HG03280 (cell line): Measurements from ENCODE around the gene SEPTIN12.

Source experiments
- ATAC-seq: cut with Tn5 transposase; IDR thresholded peaks from one replicate; pipeline ENCODE4 v1.9.1; 2021; ENCODE audit warnings: mild to moderate bottlenecking, moderate library complexity; ENCODE audit not compliant: unreplicated experiment

SEPTIN12 gene

GRCh38 chr16:4787627-4788482, at the start of gene SEPTIN12:
SEPTIN12 (minus strand) TSS chr16:4788345; CDS start chr16:4787645, 700 bp downstream.
- no peak for ATAC-seq

DNA sequence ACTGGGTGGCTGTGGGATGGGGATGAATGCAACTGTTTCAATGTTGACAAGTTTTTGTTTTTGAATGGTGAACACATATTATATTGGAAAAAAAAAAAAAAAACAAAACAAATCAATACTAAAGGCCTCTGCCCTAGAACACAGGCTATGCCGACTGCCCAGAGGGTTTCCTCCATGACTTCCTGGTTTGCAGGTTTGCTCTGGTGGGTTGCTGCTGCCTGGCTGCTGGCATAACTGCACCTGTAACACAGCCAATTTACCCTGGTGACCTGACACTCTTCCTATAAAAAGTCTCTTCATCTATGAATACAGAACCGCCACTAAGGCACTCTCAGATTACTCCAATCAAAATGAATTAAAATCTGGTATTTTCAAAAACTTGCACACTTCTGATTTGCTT, 48.6 kb upstream of the SEPTIN12 start:
- ATAC-seq: no peak

GRCh38 chr16:4833584-4833983, 45.4 kb upstream of the SEPTIN12 start:
- no peak for ATAC-seq

- no peak for ATAC-seq
Measured at GRCh38 chr16:4832698-4833343, 44.7 kb upstream of the SEPTIN12 start.

DNA sequence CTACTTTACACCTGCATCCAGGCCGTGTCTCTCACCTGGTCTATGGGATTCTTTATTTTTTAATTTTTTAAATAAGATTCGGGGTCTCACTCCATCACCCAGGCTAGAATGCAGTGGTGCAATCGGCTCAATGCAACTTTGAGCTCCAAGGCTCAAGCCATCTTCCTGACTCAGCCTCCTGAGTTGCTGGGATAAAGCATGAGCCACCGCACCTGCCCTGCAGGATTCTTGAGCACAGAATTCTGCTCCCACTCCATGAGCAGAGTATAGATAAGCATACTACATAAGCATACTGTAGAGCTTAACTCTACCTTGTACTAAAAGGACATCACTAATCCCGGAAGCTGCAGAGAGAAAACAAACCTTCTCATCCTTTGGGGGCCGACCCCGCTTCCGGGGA, 43.5 kb upstream of the SEPTIN12 start:
- no peak for ATAC-seq

DNA sequence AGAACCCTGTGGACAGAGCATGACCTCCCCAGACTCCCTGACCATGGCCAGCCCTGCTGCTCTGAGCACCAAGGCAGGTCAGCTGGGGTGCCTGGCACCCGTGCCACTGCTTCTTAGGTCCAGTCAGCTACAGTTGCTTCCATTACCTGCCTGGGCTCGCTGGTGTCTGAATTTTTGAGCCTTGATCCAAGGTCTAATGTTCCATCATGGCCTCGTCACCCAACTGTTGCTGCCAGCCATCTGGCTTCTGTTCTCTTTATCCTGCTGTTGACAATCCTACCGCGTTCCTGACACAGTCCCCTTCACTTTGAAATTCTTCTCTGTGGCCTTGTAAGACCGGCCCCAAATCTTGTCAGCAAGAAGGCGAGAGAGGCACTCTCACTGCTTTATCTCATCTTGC, 42.3 kb upstream of the SEPTIN12 start:
- no peak for ATAC-seq

- ATAC-seq: no peak
Measured at GRCh38 chr16:4828567-4829321, 40.6 kb upstream of the SEPTIN12 start.

- no peak for ATAC-seq
Measured at GRCh38 chr16:4826980-4827379, 38.8 kb upstream of the SEPTIN12 start.

DNA sequence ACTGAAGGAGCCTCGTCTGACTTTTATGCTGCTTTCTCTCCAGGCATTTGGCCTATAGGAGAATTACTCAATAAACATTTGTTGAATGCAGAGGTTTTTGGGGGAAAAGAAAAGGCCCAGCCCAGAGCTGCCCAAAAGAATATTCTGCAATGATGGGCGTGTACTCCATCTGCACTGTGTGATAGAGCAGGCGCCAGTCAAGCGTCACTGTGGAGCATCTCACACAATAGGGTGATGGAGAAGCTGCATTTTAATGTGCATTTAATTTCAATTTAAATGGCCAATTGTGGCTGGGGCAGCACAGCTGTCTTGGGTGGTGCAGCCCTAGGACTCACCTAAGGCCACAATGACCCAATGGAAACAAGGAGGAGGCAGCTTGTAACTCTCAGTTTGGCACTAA, 38.4 kb upstream of the SEPTIN12 start:
- ATAC-seq: no peak

GRCh38 chr16:4825196-4825595, 37.1 kb upstream of the SEPTIN12 start:
- no peak for ATAC-seq

DNA sequence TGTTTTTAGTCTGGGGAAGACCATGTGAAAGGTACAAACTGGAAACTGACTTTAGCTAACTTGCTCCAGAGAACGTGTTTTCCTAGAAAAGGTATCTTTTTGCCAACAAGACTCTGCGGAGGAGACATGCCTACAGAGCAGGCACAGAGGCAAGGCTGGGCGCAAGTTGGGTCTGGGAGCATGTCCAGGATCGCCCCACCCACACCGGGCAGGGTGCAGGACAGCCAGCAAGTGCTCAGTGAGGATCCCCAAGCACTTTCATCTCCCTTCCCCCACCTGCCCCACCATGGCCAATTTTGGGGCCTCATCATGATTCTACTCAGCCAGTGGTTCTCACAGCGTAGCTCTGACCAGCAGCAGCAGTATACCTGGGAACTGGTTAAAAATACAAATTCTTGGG, 32.5 kb upstream of the SEPTIN12 start:
- no peak for ATAC-seq

DNA sequence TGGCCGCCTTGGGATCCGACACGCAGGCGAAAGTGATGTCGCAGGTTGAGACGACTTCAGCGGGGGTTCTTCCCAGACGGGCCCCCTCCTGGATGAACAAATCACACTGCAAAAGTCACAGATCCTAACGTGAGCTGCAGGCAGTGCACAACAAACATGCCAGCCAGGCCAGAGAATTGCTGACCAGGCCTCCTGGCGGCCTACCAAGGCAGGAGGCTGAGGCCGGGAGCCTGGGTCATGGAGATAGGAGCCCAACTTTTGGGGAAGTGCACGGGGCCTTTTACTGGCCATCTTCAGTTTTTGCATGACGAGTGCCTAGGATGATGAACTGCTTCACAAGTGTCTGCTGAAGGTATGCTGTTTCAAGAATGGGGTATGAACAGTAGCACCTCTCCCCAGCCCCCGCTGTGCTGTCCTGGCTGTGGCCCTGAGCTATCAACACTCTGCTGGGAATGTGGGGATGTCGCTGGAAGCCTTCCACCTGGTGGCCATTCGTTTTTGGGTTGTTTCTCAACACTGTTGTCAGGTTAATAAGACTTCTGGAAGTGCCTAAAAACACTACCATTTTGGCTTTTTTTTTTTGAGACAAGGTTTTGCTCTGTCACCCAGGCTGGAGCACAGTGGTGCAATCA, 26.5 kb upstream of the SEPTIN12 start:
- ATAC-seq: no peak

DNA sequence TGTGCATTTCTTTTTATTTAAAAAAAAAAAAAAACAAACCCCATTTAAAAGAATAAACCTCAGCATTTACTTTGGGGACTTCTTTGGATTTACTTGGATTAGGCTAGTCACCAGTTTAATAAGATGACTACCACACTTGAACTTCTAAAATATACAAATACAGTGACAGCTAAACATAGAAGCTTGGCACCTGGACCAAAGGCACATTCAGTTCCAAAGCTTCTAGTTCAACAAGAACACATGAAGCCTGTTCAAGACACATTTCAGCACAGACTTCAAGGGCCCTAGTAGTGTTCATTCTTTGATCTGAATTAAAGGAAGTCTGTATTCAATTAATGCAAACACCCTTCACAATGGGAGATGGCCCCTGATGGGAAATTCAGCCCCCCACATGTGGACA, 25.9 kb upstream of the SEPTIN12 start:
- no peak for ATAC-seq

DNA sequence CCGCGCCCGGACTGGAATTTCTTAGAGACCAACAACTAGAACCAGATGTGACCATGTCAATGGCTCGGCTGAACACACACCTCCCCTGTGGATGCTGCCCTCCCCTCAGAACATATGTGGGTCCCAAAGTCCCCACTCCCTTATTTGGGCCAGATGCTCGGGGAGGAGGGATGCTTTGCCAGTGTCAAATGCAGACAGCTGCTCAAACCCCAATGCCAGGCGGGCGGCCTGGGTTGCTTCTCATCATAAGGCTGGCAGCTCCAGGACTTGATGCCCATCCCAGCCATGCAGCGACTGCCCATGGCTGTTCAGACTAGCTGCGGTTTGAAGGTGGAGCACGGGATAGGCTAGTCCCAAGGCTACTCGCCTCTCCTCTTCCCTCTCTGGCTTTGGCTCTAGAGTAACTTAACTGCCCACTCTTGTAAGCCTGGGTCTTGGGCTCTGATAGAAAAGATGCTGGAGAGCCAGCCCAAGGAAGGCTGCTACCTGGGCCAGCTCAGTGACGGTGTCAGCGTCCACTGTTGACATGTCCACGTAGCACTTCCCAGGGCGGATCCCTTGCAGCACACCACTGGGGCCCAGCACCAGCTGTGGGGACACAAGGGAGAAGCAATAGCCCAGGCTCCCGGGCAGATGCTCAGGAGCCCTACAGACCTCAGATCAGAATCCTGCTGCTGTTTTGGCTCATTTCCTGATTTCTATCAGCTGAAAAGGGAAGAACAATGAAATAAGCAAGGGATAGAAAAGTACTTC, 25.3 kb upstream of the SEPTIN12 start:
- no peak for ATAC-seq

DNA sequence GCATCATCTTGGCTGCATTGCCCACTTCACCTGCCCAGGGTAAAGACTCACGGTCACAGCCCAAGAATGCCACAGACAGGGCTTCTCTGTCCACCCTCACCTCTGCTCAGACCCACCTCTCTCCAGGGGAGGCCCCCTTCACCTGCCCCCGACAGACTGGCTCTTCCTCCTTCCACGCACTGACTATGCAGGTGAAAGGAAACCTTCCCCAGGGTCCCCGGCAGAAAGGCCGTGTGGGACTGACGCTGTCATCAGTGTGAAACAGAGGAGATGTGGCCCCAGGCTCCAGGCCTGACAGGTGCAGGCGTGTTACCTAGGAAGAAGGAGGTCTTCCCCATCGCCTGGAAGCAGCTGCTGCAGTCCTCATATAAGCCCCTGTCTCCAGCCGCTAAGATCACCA, 23.6 kb upstream of the SEPTIN12 start:
- no peak for ATAC-seq

GRCh38 chr16:4811242-4811641, 23.1 kb upstream of the SEPTIN12 start:
- no peak for ATAC-seq

DNA sequence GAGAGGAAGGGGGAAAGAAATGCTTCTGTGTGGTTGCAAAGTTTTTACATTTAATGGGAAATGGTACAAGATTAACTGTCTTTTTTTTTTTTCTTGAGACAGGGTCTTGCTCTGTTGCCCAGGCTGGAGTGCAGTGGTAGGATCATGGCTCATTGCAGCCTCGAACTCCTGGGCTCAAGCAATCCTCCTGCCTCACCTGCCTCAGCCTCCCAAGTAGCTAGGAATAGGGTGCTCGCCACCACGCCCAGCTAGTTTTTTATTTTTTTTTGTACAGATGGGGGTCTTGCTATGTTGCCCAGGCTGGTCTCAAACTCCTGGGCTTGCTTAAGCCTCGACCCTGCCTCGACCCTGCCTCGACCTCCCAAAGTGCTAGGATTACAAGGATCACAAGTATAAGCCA, 18.1 kb upstream of the SEPTIN12 start:
- ATAC-seq: no peak

DNA sequence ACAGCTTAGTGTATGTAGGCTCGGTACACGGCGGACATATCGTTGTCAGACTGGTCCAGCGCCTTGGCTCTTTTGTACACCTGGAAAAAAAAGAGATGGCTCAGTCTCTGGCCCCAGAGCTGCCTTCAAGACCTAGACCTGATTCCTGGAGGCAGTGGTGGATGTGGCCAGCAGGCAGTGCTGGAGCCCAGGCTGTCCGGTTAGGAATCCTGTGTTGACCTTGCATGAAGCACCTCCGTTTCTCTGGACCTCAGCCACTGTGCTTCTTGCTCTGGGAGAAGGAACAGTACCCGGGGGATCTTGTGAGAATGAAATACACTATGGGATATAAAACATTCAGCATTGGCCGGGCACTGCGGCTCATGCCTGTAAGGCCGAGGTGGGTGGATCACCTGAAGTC, 17.1 kb upstream of the SEPTIN12 start:
- ATAC-seq: no peak

GRCh38 chr16:4803898-4804762, 16.0 kb upstream of the SEPTIN12 start:
- ATAC-seq: no peak
